Upper lobe of left lung (tissue), 6 donors: Measurements from ENCODE around the gene SLC35E4. TPM values are rescaled to one million over a fixed set of nuclear protein-coding genes. Genes with fewer than 3 reads are reported as not detected.

ENCODE experiments used
- ATAC-seq, 2 donors: fragments of 200-7000 bp; cut with Tn5 transposase; one replicate each; pipeline ENCODE4 v1.9.1; 2022; ENCODE audit warnings: mild to moderate bottlenecking in 2 of 2, moderate library complexity in 2 of 2; ENCODE audit not compliant: low FRiP score in 2 of 2
- DNase-seq, 2 donors: peaks; one replicate each; pipeline ENCODE4 v3.0.0-alpha.2; 2019 to 2020
- H3K27ac ChIP-seq, 4 donors: fragments of 200-600 bp; sonication (generic); one replicate each; pipeline ENCODE4 v1.5.1; 2016 to 2019
- H3K27me3 ChIP-seq, 4 donors: fragments of 200-600 bp; sonication (generic); one replicate each; pipeline ENCODE4 v1.5.1; 2017 to 2019
- H3K36me3 ChIP-seq, 4 donors: fragments of 200-600 bp; sonication (generic); one replicate each; pipeline ENCODE4 v1.5.1; 2016 to 2019
- H3K4me1 ChIP-seq, 4 donors: fragments of 200-600 bp; sonication (generic); one replicate each; pipeline ENCODE4 v1.5.1; 2018 to 2019
- H3K4me3 ChIP-seq, 4 donors: fragments of 200-600 bp; sonication (generic); one replicate each; pipeline ENCODE4 v1.5.1; 2017 to 2019; ENCODE audit warnings: mild to moderate bottlenecking in 2 of 4, moderate library complexity in 1 of 4
- H3K9me3 ChIP-seq, 4 donors: fragments of 200-600 bp; sonication (generic); one replicate each; pipeline ENCODE4 v1.5.1; 2018 to 2019
- EP300 ChIP-seq, 4 donors: sonication (generic); formaldehyde crosslinking; IDR thresholded peaks; one replicate each; pipeline ENCODE4 v1.5.1; 2017; ENCODE audit warnings: antibody characterized with exemption in 4 of 4, control low read depth in 2 of 4
- POLR2A ChIP-seq, 4 donors: fragments of 450-650 bp; IDR thresholded peaks; one replicate each; pipeline ENCODE4 v1.5.1; 2016 to 2017; ENCODE audit warnings: antibody characterized with exemption in 4 of 4, mild to moderate bottlenecking in 2 of 4
- POLR2AphosphoS5 ChIP-seq, 2 donors: sonication (generic); formaldehyde crosslinking; IDR thresholded peaks; one replicate each; pipeline ENCODE4 v1.5.1; 2017; ENCODE audit warnings: antibody characterized with exemption in 2 of 2
- WGBS, 2 donors: methylation state at CpG; one replicate each; pipeline ENCODE4 v1.1.5; 2017 to 2018; 5-methylcytosine and 5-hydroxymethylcytosine counted together
- total RNA-seq, 6 donors: library from RNA; depleted of rRNA in 4 of 6; stranded (reverse); fragments of >200 nt in 4 of 6; gene quantifications; one replicate each; pipeline versions ENCODE4 v1.1.0 to v1.2.1, GENCODE V29; 2016 to 2021
- TF ChIP-seq, protein P1 (sequence below), 6 experiments: fragments of 450-650 bp in 4 of 6; fragments of 200-600 bp in 2 of 6; sonication (generic) in 2 of 6; IDR thresholded peaks; one replicate each; pipeline ENCODE4 v1.5.1; 2016 to 2019; ENCODE audit warnings: antibody characterized with exemption in 6 of 6
- donor health status: DM: no; HTN: no; CAD: no; lungs with moderate emphysema.
- donor health status: DM: no; HTN: yes; CAD: no; lungs with severe emphysema.

SLC35E4 gene
- total RNA-seq, 6 donors from 2014 or later = 1.3 to 14.7 (median 5.8) TPM

DNA sequence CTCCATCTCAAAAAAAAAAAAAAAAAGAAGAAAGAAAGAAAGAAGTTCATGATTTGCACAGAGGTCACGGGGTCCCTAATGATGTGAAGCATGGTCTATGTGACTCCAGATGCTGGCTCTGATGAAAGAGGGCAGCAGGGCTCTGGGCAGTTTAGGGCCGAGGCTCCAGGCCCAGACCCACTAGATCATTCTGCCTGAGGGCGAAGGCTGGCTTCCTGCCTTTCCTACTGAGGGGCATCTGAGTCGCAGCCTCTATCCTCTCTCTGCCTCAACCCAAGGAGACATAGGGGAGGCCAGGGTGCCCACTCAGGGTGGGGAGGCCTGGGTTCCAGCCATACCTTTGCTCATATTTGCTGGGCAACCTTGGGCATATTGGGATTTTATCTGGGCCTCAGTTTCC, 4.8 kb downstream of the SLC35E4 start:
- ATAC-seq (no peak), DNase-seq (no peak)
- no peak overlapping the region for H3K27ac ChIP-seq
- H3K4me1 ChIP-seq = peaks cover 18 to 28% (median 20%) of the 10 kb centered on the region in 4 donors
- no peaks in the 10 kb centered on the region for H3K36me3 ChIP-seq
- 94 to 100% methylated on average over 4 of the region's 4 CpGs for WGBS, 2 donors
- no peaks in the 10 kb centered on the region for H3K27me3 ChIP-seq
- TF ChIP-seq POLR2AphosphoS5 (IDR thresholded peaks at IDR 0.05) = no peak
- TF ChIP-seq, protein P1, sequence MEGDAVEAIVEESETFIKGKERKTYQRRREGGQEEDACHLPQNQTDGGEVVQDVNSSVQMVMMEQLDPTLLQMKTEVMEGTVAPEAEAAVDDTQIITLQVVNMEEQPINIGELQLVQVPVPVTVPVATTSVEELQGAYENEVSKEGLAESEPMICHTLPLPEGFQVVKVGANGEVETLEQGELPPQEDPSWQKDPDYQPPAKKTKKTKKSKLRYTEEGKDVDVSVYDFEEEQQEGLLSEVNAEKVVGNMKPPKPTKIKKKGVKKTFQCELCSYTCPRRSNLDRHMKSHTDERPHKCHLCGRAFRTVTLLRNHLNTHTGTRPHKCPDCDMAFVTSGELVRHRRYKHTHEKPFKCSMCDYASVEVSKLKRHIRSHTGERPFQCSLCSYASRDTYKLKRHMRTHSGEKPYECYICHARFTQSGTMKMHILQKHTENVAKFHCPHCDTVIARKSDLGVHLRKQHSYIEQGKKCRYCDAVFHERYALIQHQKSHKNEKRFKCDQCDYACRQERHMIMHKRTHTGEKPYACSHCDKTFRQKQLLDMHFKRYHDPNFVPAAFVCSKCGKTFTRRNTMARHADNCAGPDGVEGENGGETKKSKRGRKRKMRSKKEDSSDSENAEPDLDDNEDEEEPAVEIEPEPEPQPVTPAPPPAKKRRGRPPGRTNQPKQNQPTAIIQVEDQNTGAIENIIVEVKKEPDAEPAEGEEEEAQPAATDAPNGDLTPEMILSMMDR (IDR thresholded peaks at IDR 0.05) = no peak
- TF ChIP-seq EP300 (IDR thresholded peaks at IDR 0.05) = no peak
- TF ChIP-seq POLR2A (IDR thresholded peaks at IDR 0.05) = no peak
- no peaks in the 10 kb centered on the region for H3K9me3 ChIP-seq
- H3K4me3 ChIP-seq = no peak overlapping the region

DNA sequence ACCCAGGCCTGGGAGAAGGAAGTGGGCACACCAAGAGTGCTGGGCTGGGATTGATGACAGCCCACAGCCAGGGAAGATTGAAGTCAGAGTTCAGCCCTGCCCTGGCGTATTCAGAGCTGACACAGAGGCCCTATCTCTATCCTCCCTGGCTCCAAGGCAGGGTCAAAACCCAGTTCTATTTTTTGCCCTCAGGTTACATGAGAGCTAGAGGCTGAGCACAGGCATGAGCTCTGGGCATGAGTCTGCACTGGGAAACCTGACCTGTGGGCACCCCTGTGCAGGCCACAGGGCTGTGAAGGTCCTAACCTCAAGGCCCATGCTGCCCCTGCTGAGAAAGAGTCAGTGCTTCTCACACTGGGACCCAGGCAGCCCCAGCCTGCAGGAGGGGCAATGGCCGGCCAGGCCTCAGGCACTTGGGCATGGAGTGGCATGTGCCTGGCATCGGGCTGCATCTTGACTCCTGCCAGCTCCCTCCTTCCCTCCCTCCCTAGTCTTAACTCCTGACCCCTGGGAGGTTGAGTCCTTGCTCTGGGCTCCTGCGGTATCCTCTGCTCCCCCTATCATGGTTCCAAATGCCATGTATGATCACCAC, 5.4 kb downstream of the SLC35E4 start:
- H3K27ac ChIP-seq = no peak overlapping the region
- WGBS, 2 donors = 86 to 87% methylated on average over 2 to 4 of the region's 4 CpGs
- H3K36me3 ChIP-seq = no peaks in the 10 kb centered on the region
- H3K27me3 ChIP-seq = no peaks in the 10 kb centered on the region
- no peak for DNase-seq
- no peak for TF ChIP-seq POLR2A (IDR thresholded peaks at IDR 0.05)
- TF ChIP-seq, protein P1 (IDR thresholded peaks at IDR 0.05) = no peak
- TF ChIP-seq EP300 (IDR thresholded peaks at IDR 0.05) = no peak
- TF ChIP-seq POLR2AphosphoS5 (IDR thresholded peaks at IDR 0.05) = no peak
- peaks cover 15 to 23% (median 18%) of the 10 kb centered on the region in 4 donors for H3K4me1 ChIP-seq
- H3K9me3 ChIP-seq = no peaks in the 10 kb centered on the region
- ATAC-seq = no peak
- H3K4me3 ChIP-seq = no peak overlapping the region

DNA sequence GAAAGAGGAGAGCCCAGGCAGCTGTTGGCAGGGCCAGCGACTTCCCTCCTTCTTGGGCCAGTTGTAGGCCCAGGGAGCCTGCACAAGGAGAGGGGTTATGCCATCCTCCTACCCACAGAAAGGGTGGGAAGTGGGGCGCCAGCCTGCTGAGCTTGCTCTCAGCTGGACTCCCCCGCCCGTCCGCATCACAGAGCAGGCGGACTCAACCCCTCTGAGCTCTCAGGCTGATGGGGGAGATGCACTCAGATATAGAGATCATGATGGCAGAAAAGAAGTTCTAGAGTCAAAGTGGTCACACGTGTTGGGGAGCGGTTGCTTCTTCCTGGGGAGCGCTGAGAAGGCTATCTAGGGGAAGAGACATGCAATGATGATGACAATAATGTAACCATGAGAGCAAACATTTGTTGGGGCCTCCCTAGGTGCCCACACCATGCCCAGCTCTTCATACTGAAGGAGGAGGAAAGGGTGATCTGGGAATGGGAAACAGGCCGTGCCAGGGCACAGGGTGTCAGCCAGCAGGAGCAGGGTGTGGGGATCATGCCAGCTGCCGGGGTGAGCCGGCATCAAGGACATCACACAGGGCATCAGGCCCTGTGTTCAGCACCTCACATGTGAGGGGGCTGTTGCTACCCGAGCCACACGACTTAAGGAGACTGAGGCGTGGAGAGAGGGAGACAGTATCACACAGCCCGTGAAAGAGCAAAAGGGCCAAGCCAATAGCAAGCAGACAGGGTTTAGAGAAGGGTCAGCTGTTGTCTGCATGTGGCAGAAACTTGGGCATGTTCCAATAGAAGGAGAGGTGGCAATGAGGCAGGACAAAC, 7.7 kb downstream of the SLC35E4 start:
- Histone ChIP-seq H3K4me1 (no peaks in the 10 kb centered on the region), H3K36me3 (peaks cover 0 to 5% (median 0%) of the 10 kb centered on the region in 4 donors), H3K27me3 (no peaks in the 10 kb centered on the region), H3K4me3 (no peak overlapping the region), H3K9me3 (no peaks in the 10 kb centered on the region), H3K27ac (no peak overlapping the region)
- TF ChIP-seq EP300 (IDR thresholded peaks at IDR 0.05) (no peak), POLR2A (IDR thresholded peaks at IDR 0.05) (no peak), POLR2AphosphoS5 (IDR thresholded peaks at IDR 0.05) (no peak)
- TF ChIP-seq, protein P1 (IDR thresholded peaks at IDR 0.05) = no peak
- DNase-seq = no peak
- no peak for ATAC-seq
- 86 to 92% methylated on average over 16 of the region's 16 CpGs for WGBS, 2 donors

DNA sequence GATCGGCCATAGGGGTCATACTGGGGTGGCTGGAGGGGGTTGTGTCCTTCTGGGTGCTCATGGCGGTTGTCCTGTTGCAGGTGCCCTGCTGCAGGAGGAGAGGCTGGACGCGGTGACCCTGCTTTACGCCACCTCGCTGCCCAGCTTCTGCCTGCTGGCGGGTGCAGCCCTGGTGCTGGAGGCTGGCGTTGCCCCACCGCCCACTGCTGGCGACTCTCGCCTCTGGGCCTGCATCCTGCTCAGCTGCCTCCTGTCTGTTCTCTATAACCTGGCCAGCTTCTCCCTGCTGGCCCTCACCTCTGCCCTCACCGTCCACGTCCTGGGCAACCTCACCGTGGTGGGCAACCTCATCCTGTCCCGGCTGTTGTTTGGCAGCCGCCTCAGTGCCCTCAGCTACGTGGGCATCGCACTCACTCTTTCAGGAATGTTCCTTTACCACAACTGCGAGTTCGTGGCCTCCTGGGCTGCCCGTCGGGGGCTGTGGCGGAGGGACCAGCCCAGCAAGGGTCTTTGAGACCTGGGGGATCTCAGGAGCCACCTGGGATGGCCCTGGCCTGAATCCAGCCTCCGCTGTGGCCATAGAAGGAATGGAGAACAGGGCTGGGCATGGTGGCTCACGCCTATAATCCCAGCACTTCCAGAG, 11.1 kb downstream of the SLC35E4 start:
- DNase-seq (peak in 1 of 2 donors; percentile 70), ATAC-seq (no peak)
- Histone ChIP-seq H3K27ac (no peak overlapping the region), H3K36me3 (peaks cover 0 to 5% (median 0%) of the 10 kb centered on the region in 4 donors), H3K4me1 (peaks cover 0 to 10% (median 7%) of the 10 kb centered on the region in 4 donors), H3K9me3 (no peaks in the 10 kb centered on the region), H3K27me3 (no peaks in the 10 kb centered on the region), H3K4me3 (no peak overlapping the region)
- 94 to 96% methylated on average over 21 to 25 of the region's 25 CpGs for WGBS, 2 donors
- TF ChIP-seq POLR2AphosphoS5 (IDR thresholded peaks at IDR 0.05) (no peak), POLR2A (IDR thresholded peaks at IDR 0.05) (no peak), EP300 (IDR thresholded peaks at IDR 0.05) (no peak)
- TF ChIP-seq, protein P1 (IDR thresholded peaks at IDR 0.05) = no peak
